ENCODE measurements around the gene UGT2B15.

Gene UGT2B15

DNA sequence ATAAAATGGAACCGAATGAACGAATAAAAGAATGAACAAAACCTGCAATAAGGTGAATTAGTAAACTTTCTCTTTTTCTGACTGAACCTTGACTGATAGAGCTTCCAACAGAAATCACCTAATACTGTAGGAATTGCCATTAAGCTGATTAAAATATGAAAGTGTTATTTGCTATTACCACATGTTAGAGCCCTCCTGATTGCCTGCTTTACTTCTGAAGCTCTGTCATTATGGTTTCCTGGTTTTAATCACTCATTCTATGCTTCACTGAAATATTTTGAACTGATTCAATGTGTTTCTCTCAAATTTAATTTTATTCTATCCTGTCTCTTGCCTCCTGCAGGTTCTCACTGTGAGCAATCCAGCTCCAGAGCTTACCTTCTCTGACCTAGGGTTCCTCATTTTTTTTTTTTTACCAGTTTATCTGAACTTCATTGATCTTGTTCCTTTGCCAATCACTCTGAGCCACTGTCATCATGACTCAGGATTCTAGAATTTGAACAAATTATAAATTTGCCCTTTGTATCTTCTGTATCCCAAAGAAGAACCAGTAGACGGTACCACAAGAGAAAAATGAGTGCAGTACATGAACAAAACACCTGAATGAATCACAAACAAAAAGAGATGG is 48.1 kb upstream of the UGT2B15 start:
- CTCF ChIA-PET = interaction anchor here (0.6 to 0.7 kb wide), 2 partner anchors 47 to 69 kb away, joined by 3 to 5 read pairs; no protein-coding TSS in a partner anchor
- POLR2A ChIA-PET = no interaction called here
- Histone ChIP-seq H3K9me3 (ENCODE audit: control insufficient read depth, insufficient read depth, low read depth, low read length) (no peaks in the 10 kb centered on the region), H3K4me1 (ENCODE audit: control insufficient read depth, insufficient read depth, low read length) (no peaks in the 10 kb centered on the region), H3K4me3 (ENCODE audit: low read depth, low read length) (no peak overlapping the region), H3K27ac (ENCODE audit: extremely low read depth, low read depth, low read length) (no peak overlapping the region), H3K36me3 (ENCODE audit: control insufficient read depth in 2 of 2, insufficient read depth in 1 of 2, low read length in 2 of 2) (no peaks in the 10 kb centered on the region)
- TF ChIP-seq ZNF184 (tag by site-specific recombination; IDR thresholded peaks at IDR 0.05) (no peak), ZNF776 (tag by site-specific recombination; IDR thresholded peaks at IDR 0.05; ENCODE audit: borderline replicate concordance) (no peak), ZNF423 (tag by site-specific recombination; IDR thresholded peaks at IDR 0.05) (no peak), ZFHX2 (tag by site-specific recombination; conservative IDR thresholded peaks at IDR 0.05) (no peak), ZNF132 (tag by site-specific recombination; IDR thresholded peaks at IDR 0.05; ENCODE audit: borderline replicate concordance) (no peak), ZSCAN16 (tag by site-specific recombination; IDR thresholded peaks at IDR 0.05) (no peak), ZNF433 (tag by site-specific recombination; IDR thresholded peaks at IDR 0.05; ENCODE audit: low read depth) (no peak), KLF10 (tag by site-specific recombination; IDR thresholded peaks at IDR 0.05) (no peak), SALL2 (tag by site-specific recombination; IDR thresholded peaks at IDR 0.05; ENCODE audit: borderline replicate concordance) (no peak), ZNF146 (tag by site-specific recombination; IDR thresholded peaks at IDR 0.05) (no peak), MZF1 (tag by site-specific recombination; IDR thresholded peaks at IDR 0.05; ENCODE audit: borderline replicate concordance) (no peak)
- TF ChIP-seq, protein P1, sequence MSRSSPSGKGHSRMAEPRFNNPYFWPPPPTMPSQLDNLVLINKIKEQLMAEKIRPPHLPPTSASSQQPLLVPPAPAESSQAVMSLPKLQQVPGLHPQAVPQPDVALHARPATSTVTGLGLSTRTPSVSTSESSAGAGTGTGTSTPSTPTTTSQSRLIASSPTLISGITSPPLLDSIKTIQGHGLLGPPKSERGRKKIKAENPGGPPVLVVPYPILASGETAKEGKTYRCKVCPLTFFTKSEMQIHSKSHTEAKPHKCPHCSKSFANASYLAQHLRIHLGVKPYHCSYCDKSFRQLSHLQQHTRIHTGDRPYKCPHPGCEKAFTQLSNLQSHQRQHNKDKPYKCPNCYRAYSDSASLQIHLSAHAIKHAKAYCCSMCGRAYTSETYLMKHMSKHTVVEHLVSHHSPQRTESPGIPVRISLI (tag by site-specific recombination; IDR thresholded peaks at IDR 0.05) = no peak
- TF ChIP-seq, protein P2, sequence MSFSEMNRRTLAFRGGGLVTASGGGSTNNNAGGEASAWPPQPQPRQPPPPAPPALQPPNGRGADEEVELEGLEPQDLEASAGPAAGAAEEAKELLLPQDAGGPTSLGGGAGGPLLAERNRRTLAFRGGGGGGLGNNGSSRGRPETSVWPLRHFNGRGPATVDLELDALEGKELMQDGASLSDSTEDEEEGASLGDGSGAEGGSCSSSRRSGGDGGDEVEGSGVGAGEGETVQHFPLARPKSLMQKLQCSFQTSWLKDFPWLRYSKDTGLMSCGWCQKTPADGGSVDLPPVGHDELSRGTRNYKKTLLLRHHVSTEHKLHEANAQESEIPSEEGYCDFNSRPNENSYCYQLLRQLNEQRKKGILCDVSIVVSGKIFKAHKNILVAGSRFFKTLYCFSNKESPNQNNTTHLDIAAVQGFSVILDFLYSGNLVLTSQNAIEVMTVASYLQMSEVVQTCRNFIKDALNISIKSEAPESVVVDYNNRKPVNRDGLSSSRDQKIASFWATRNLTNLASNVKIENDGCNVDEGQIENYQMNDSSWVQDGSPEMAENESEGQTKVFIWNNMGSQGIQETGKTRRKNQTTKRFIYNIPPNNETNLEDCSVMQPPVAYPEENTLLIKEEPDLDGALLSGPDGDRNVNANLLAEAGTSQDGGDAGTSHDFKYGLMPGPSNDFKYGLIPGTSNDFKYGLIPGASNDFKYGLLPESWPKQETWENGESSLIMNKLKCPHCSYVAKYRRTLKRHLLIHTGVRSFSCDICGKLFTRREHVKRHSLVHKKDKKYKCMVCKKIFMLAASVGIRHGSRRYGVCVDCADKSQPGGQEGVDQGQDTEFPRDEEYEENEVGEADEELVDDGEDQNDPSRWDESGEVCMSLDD (tag by site-specific recombination; IDR thresholded peaks at IDR 0.05) = no peak
- TF ChIP-seq, protein P3, sequence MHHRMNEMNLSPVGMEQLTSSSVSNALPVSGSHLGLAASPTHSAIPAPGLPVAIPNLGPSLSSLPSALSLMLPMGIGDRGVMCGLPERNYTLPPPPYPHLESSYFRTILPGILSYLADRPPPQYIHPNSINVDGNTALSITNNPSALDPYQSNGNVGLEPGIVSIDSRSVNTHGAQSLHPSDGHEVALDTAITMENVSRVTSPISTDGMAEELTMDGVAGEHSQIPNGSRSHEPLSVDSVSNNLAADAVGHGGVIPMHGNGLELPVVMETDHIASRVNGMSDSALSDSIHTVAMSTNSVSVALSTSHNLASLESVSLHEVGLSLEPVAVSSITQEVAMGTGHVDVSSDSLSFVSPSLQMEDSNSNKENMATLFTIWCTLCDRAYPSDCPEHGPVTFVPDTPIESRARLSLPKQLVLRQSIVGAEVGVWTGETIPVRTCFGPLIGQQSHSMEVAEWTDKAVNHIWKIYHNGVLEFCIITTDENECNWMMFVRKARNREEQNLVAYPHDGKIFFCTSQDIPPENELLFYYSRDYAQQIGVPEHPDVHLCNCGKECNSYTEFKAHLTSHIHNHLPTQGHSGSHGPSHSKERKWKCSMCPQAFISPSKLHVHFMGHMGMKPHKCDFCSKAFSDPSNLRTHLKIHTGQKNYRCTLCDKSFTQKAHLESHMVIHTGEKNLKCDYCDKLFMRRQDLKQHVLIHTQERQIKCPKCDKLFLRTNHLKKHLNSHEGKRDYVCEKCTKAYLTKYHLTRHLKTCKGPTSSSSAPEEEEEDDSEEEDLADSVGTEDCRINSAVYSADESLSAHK (tag by site-specific recombination; IDR thresholded peaks at IDR 0.05) = no peak
- TF ChIP-seq, protein P4, sequence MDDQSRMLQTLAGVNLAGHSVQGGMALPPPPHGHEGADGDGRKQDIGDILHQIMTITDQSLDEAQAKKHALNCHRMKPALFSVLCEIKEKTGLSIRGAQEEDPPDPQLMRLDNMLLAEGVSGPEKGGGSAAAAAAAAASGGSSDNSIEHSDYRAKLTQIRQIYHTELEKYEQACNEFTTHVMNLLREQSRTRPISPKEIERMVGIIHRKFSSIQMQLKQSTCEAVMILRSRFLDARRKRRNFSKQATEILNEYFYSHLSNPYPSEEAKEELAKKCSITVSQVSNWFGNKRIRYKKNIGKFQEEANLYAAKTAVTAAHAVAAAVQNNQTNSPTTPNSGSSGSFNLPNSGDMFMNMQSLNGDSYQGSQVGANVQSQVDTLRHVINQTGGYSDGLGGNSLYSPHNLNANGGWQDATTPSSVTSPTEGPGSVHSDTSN (CRISPR knock-in tag; IDR thresholded peaks at IDR 0.05) = no peak
- TF ChIP-seq, protein P5, sequence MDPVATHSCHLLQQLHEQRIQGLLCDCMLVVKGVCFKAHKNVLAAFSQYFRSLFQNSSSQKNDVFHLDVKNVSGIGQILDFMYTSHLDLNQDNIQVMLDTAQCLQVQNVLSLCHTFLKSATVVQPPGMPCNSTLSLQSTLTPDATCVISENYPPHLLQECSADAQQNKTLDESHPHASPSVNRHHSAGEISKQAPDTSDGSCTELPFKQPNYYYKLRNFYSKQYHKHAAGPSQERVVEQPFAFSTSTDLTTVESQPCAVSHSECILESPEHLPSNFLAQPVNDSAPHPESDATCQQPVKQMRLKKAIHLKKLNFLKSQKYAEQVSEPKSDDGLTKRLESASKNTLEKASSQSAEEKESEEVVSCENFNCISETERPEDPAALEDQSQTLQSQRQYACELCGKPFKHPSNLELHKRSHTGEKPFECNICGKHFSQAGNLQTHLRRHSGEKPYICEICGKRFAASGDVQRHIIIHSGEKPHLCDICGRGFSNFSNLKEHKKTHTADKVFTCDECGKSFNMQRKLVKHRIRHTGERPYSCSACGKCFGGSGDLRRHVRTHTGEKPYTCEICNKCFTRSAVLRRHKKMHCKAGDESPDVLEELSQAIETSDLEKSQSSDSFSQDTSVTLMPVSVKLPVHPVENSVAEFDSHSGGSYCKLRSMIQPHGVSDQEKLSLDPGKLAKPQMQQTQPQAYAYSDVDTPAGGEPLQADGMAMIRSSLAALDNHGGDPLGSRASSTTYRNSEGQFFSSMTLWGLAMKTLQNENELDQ (tag by site-specific recombination; IDR thresholded peaks at IDR 0.05; ENCODE audit: low read depth) = no peak
